ENCODE measurements around the gene DSCAML1.

DSCAML1 gene

GRCh38 chr11:117790279-117790678, 6.7 kb downstream of the DSCAML1 start:
- TF ChIP-seq CTCF (conservative IDR thresholded peaks at IDR 0.05; ENCODE audit: low read depth, low read length): no peak
- no peak for DNase-seq (ENCODE audit: low read depth)
- no peak overlapping the region for H3K4me3 ChIP-seq (ENCODE audit: low read depth, low read length)

- TF ChIP-seq CTCF (conservative IDR thresholded peaks at IDR 0.05; ENCODE audit: low read depth, low read length): no peak
- DNase-seq (ENCODE audit: low read depth): no peak
- H3K4me3 ChIP-seq (ENCODE audit: low read depth, low read length): no peak overlapping the region
Observed at GRCh38 chr11:117789241-117789640, 7.8 kb downstream of the DSCAML1 start.

DNA sequence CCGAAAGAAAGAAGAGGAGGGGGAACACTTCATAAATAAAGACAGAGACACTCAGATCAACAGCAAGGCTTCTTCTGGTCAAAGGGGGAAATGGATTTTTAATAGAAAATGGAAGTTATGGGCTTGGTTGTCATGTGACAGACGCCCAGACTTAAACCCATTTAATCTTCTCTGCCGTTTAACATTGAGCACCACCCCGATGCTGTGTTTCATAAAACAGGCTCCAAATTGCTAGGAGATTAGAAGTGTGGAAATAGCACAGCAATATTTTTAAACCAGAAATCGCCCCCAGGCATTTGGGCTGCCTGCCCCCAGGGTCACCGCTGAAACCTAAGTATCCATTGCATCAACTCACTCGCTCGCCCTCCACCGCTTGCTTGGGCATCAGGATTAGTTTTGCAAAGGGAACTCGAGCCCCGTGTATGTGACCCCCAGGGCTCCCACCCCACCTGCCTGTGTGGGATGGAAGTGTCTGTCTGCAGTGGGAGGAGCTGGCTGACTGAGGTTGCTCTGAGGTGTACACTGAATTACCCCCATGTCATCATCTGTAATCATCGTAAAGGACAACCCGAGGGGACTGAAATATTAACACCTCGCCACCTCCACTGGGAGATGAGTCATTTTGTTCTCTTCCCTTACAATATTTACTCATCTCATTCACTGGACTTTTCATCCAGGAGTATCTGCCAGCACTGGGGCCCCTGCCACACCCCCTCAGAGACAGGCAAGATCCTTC, 10.7 kb downstream of the DSCAML1 start:
- DNase-seq (ENCODE audit: low read depth): no peak
- no peak for TF ChIP-seq CTCF (conservative IDR thresholded peaks at IDR 0.05; ENCODE audit: low read depth, low read length)
- H3K4me3 ChIP-seq (ENCODE audit: low read depth, low read length): no peak overlapping the region

- no peak overlapping the region for H3K4me3 ChIP-seq (ENCODE audit: low read depth, low read length)
- TF ChIP-seq CTCF (conservative IDR thresholded peaks at IDR 0.05; ENCODE audit: low read depth, low read length): no peak
- DNase-seq (ENCODE audit: low read depth): no peak
Observed at GRCh38 chr11:117782101-117782500, 14.9 kb downstream of the DSCAML1 start.

DNA sequence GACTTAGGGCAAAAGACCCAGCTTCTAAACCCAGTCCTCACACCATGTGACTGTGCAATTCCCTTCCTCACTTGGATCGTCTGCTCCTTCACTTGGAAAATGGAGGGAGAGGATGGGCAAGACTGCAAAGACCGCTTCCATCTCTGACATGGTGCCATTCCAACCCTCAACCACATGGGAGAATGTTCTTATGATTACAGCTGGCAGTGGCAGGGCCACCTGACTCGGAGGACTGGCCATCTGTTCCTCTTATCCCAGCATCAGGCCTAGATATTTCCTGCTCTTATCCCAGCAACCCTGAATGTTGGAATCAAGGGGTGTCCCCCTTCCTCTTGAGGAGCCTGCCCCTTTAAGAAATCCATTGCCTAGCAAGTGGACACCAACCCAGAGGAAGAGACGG, 15.4 kb downstream of the DSCAML1 start:
- TF ChIP-seq CTCF (conservative IDR thresholded peaks at IDR 0.05; ENCODE audit: low read depth, low read length): no peak
- no peak overlapping the region for H3K4me3 ChIP-seq (ENCODE audit: low read depth, low read length)
- DNase-seq (ENCODE audit: low read depth): no peak

DNA sequence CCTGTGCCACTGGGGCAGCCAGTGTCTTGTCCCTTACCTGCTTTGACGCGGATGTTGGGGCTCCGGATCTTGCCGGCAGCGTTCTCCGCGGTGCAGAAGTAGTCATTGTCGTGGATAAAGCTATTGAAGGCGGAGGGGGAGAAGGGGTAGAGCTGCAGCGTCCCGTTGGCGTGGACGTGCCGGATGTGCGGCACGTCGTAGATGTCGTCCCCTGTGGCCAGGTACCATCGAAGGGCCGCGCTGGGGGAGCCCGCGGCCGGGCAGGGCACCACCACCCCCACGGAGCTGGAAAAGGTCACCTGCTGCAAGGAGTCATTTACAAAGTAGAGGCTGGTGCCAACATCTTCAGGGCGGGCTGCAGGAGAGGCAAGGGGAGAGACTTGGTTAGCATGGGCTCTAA, 16.6 kb downstream of the DSCAML1 start:
- no peak overlapping the region for H3K4me3 ChIP-seq (ENCODE audit: low read depth, low read length)

More for the DNA sequence above, 16.6 kb downstream of the DSCAML1 start:
- no peak for TF ChIP-seq CTCF (conservative IDR thresholded peaks at IDR 0.05; ENCODE audit: low read depth, low read length)
- no peak for DNase-seq (ENCODE audit: low read depth)

Measured in choroid plexus epithelial cell (primary cell).